ENCODE data around the gene SMYD2.

The SMYD2 gene

GRCh38 chr1:214370615-214371014 lies 89.7 kb downstream of the SMYD2 start:
- Histone ChIP-seq H3K27ac (no peak overlapping the region), H3K4me3 (no peak overlapping the region)
- no peak for TF ChIP-seq CTCF (IDR thresholded peaks at IDR 0.05)
- no peak for DNase-seq (ENCODE audit: low spot score)

GRCh38 chr1:214372092-214372491 lies 91.1 kb downstream of the SMYD2 start:
- no peak for TF ChIP-seq CTCF (IDR thresholded peaks at IDR 0.05)
- no peak overlapping the region for H3K4me3 ChIP-seq
- no peak for DNase-seq (ENCODE audit: low spot score)
- peak overlapping the region; percentile 21 to 70 for H3K27ac ChIP-seq

- no peak for TF ChIP-seq CTCF (IDR thresholded peaks at IDR 0.05)
- Histone ChIP-seq H3K4me3 (peak overlapping the region; percentile 24), H3K27ac (peak overlapping the region in 1 of 2 donors; percentile 83)
- DNase-seq (ENCODE audit: low spot score) = no peak
Observed at GRCh38 chr1:214377485-214377884, 96.5 kb downstream of the SMYD2 start.

GRCh38 chr1:214377886-214378285 lies 96.9 kb downstream of the SMYD2 start:
- H3K4me3 ChIP-seq = peak overlapping the region; percentile 24
- TF ChIP-seq CTCF (IDR thresholded peaks at IDR 0.05) = no peak
- H3K27ac ChIP-seq = peak overlapping the region in 1 of 2 donors; percentile 83
- no peak for DNase-seq (ENCODE audit: low spot score)

- Histone ChIP-seq H3K4me3 (no peak overlapping the region), H3K27ac (peak overlapping the region in 1 of 2 donors; percentile 83)
- no peak for DNase-seq (ENCODE audit: low spot score)
- no peak for TF ChIP-seq CTCF (IDR thresholded peaks at IDR 0.05)
Observed at GRCh38 chr1:214378492-214378891, 97.5 kb downstream of the SMYD2 start.

GRCh38 chr1:214379236-214379970 lies 98.4 kb downstream of the SMYD2 start:
- DNase-seq (ENCODE audit: low spot score) = no peak
- no peak for TF ChIP-seq CTCF (IDR thresholded peaks at IDR 0.05)
- Histone ChIP-seq H3K27ac (peak overlapping the region in 1 of 2 donors; percentile 18), H3K4me3 (no peak overlapping the region)

- DNase-seq (ENCODE audit: low spot score) = no peak
- Histone ChIP-seq H3K27ac (no peak overlapping the region), H3K4me3 (no peak overlapping the region)
- no peak for TF ChIP-seq CTCF (IDR thresholded peaks at IDR 0.05)
Observed at GRCh38 chr1:214380396-214380795, 99.4 kb downstream of the SMYD2 start.

All from coronary artery (tissue), 2 donors.